SHP77 (cell line): ENCODE data around the gene PADI4.
"Not testable (repeated sequence)": the region's sequence is repeated elsewhere in the genome, so short reads cannot be mapped to it uniquely, and the experiment has no call there.

ENCODE experiments used
- DNase-seq, 2 experiments: peaks; one replicate each; lab custom pipeline; 2025; lab: John Stamatoyannopoulos, UW

PADI4 gene

GRCh38 chr1:17315542-17316130 lies 7.6 kb downstream of the PADI4 start:
- DNase-seq, result no peak

- DNase-seq, result no peak
These were observed 8.7 kb downstream of the PADI4 start for GRCh38 chr1:17316704-17317103.

- no peak for DNase-seq
These were observed 10.3 kb downstream of the PADI4 start for GRCh38 chr1:17318262-17318661.

GRCh38 chr1:17319561-17320350 lies 11.8 kb downstream of the PADI4 start:
- no peak for DNase-seq

- DNase-seq, result not testable (repeated sequence)
These were observed 13.9 kb downstream of the PADI4 start for GRCh38 chr1:17321857-17322390.

GRCh38 chr1:17328855-17329254 lies 20.9 kb downstream of the PADI4 start:
- no peak for DNase-seq

- DNase-seq, result no peak
These were observed 21.6 kb downstream of the PADI4 start for GRCh38 chr1:17329610-17330009.

- DNase-seq, result no peak
These were observed 22.9 kb downstream of the PADI4 start for GRCh38 chr1:17330856-17331255.

- DNase-seq, result no peak
These were observed 25.1 kb downstream of the PADI4 start for GRCh38 chr1:17333081-17333480.

- DNase-seq, result peak; percentile 37 to 63
These were observed 28.1 kb downstream of the PADI4 start for GRCh38 chr1:17335821-17336710.

- DNase-seq, result no peak
These were observed 30.9 kb downstream of the PADI4 start for GRCh38 chr1:17338706-17339493.

- DNase-seq, result no peak
These were observed 31.5 kb downstream of the PADI4 start for GRCh38 chr1:17339521-17339920.

- DNase-seq, result no peak
These were observed 32.4 kb downstream of the PADI4 start for GRCh38 chr1:17340358-17340757.

GRCh38 chr1:17342014-17342441 lies 34.0 kb downstream of the PADI4 start:
- no peak for DNase-seq

GRCh38 chr1:17345506-17345905 lies 37.5 kb downstream of the PADI4 start:
- not testable (repeated sequence) for DNase-seq

GRCh38 chr1:17346046-17346789 lies 38.2 kb downstream of the PADI4 start:
- DNase-seq, result no peak

- DNase-seq, result no peak
These were observed 40.0 kb downstream of the PADI4 start for GRCh38 chr1:17347769-17348592.

GRCh38 chr1:17348593-17349234 lies 40.7 kb downstream of the PADI4 start:
- no peak for DNase-seq

GRCh38 chr1:17350083-17350482 lies 42.1 kb downstream of the PADI4 start:
- DNase-seq, result no peak
